C4-2B (cell line): ENCODE measurements around the gene KRT76.

Experiments used
- CTCF ChIP-seq: fragments of 450-650 bp; conservative IDR thresholded peaks from 2 replicates; pipeline ENCODE4 v1.5.1; 2017; ENCODE audit warnings: mild to moderate bottlenecking
- ZFX ChIP-seq: fragments of 450-650 bp; IDR thresholded peaks from 2 replicates; pipeline ENCODE4 v1.6.1; 2017

DNA sequence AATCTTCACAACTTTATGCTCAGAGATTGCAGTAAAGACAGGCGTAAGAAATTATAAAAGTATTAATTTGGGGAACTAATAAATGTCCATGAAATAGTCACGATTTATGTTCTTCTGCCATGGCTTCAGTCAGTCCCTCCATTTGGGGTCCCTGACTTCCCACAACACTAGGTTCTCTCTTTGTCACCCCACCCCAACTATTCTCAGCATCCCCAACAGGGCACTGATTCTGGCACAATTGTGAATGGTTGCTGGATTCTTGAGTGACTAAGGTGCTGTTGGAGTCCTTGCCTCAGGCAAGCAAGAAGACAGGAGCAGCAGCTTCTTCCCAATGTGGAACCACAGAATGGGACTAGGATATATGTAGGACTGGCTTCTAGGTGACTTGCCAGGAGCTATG lies 15.3 kb downstream of the KRT76 start:
- TF ChIP-seq CTCF = no peak
- TF ChIP-seq ZFX = no peak
